Endothelial cell of umbilical vein (primary cell): ENCODE data around the gene PGBD5. TPM values are rescaled to one million over a fixed set of nuclear protein-coding genes. Genes with fewer than 3 reads are reported as not detected.

Source experiments
- BruUV-seq: library from RNA; stranded (reverse); fragments of 400-500 nt; replicated peaks from 2 replicates; lab custom pipeline; 2021; lab: Mats Ljungman, UMichigan
- CTCF ChIA-PET: fragments of 300-600, 350-600 bp; sonication (Branson Sonifier 250); formaldehyde crosslinking; loops from one replicate; lab custom pipeline; 2021; ENCODE audit warnings: antibody characterized with exemption, inconsistent platforms; lab: Charles Lee
- POLR2A ChIA-PET: fragments of 300-600, 350-600 bp; sonication (Branson Sonifier 250); formaldehyde crosslinking; loops from one replicate; lab custom pipeline; 2021; ENCODE audit warnings: antibody characterized with exemption, inconsistent platforms; lab: Charles Lee
- DNase-seq: peaks from one replicate; pipeline ENCODE4 v3.0.0-alpha.2; 2011; ENCODE audit warnings: low read depth, low spot score
- FAIRE-seq: peaks from 2 replicates; lab custom pipeline; 2011; peaks lifted over from hg19 to GRCh38; lab: Jason Lieb, UNC
- H2AFZ ChIP-seq: 2 replicates; pipeline ENCODE4 v1.6.0; 2012; ENCODE audit warnings: low read depth, low read length, control low read depth, inconsistent platforms
- H3K27ac ChIP-seq: 2 replicates; pipeline ENCODE4 v1.5.1; 2011; ENCODE audit warnings: low read depth, mild to moderate bottlenecking, control low read depth, low read length, moderate library complexity; ENCODE audit not compliant: insufficient read depth
- H3K27me3 ChIP-seq, 2 experiments: 2 replicates each; pipeline versions ENCODE4 v1.6.0 to v1.6.1; 2011; ENCODE audit warnings: low read length in 2 of 2, mixed read lengths in 1 of 2; ENCODE audit not compliant: control insufficient read depth in 2 of 2, insufficient read depth in 2 of 2
- H3K36me3 ChIP-seq, 2 experiments: 2 replicates in 1 of 2; 3 replicates in 1 of 2; pipeline ENCODE4 v1.5.1; 2011; ENCODE audit warnings: low read length in 2 of 2, mild to moderate bottlenecking in 1 of 2, moderate library complexity in 1 of 2; ENCODE audit not compliant: control insufficient read depth in 2 of 2, insufficient read depth in 2 of 2; ENCODE audit errors: extremely low read depth in 1 of 2
- H3K4me1 ChIP-seq: 3 replicates; pipeline ENCODE4 v1.5.1; 2011; ENCODE audit warnings: mild to moderate bottlenecking, low read length; ENCODE audit not compliant: control insufficient read depth, insufficient read depth; ENCODE audit errors: extremely low read depth
- H3K4me2 ChIP-seq: 2 replicates; pipeline ENCODE4 v1.6.1; 2011; ENCODE audit warnings: low read length, control low read depth, mixed read lengths; ENCODE audit not compliant: insufficient read depth
- H3K4me3 ChIP-seq, 3 experiments: fragments of 200-600 bp in 1 of 3; sonication (generic), shearing (Covaris generic) in 1 of 3; replicated peaks in 1 of 3; 2 replicates each; pipeline ENCODE4 v1.5.1; 2011 to 2016; ENCODE audit warnings: control low read depth in 3 of 3, low read length in 3 of 3, mild to moderate bottlenecking in 2 of 3, inconsistent platforms in 1 of 3, low read depth in 1 of 3, moderate library complexity in 1 of 3; ENCODE audit not compliant: insufficient read depth in 1 of 3
- H3K79me2 ChIP-seq: 2 replicates; pipeline ENCODE4 v1.6.0; 2012; ENCODE audit warnings: low read length, inconsistent platforms; ENCODE audit not compliant: control insufficient read depth, insufficient read depth
- H3K9ac ChIP-seq: replicated peaks from 2 replicates; pipeline ENCODE3; 2011; ENCODE audit warnings: low read length, control low read depth; ENCODE audit not compliant: insufficient read depth; ENCODE audit errors: extremely low read depth
- H3K9me1 ChIP-seq: replicated peaks from 3 replicates; pipeline ENCODE4 v1.6.0; 2011; ENCODE audit warnings: mild to moderate bottlenecking, low read length; ENCODE audit not compliant: control insufficient read depth, insufficient read depth; ENCODE audit errors: extremely low read depth
- H3K9me3 ChIP-seq: replicated peaks from 2 replicates; pipeline ENCODE4 v1.5.1; 2012; ENCODE audit warnings: low read length, inconsistent platforms; ENCODE audit not compliant: control insufficient read depth, insufficient read depth
- H4K20me1 ChIP-seq: replicated peaks from 2 replicates; pipeline ENCODE3; 2011; ENCODE audit warnings: mild to moderate bottlenecking, low read length; ENCODE audit not compliant: control insufficient read depth, insufficient read depth; ENCODE audit errors: extremely low read depth
- EZH2 ChIP-seq: IDR thresholded peaks from 2 replicates; pipeline ENCODE4 v1.6.1; 2012; ENCODE audit warnings: borderline replicate concordance, low read depth, mild to moderate bottlenecking, moderate library complexity, low read length, inconsistent platforms; ENCODE audit not compliant: severe bottlenecking
- FOS ChIP-seq: IDR thresholded peaks from 2 replicates; pipeline ENCODE4 v1.6.1; 2011; ENCODE audit warnings: mild to moderate bottlenecking, low read length, moderate library complexity, borderline replicate concordance; ENCODE audit not compliant: insufficient read depth
- GATA2 ChIP-seq: IDR thresholded peaks from 2 replicates; pipeline ENCODE4 v1.7.0; 2011; ENCODE audit warnings: low read depth, mild to moderate bottlenecking, moderate library complexity, mixed read lengths, low read length; ENCODE audit not compliant: insufficient read length, insufficient read depth
- JUN ChIP-seq: IDR thresholded peaks from 2 replicates; pipeline ENCODE4 v1.6.1; 2011; ENCODE audit warnings: borderline replicate concordance, low read depth; ENCODE audit not compliant: insufficient read length, insufficient read depth
- MYC ChIP-seq: IDR thresholded peaks from one replicate; pipeline ENCODE4 v1.6.1; 2011; ENCODE audit warnings: mild to moderate bottlenecking, low read depth, low read length
- POLR2A ChIP-seq: IDR thresholded peaks from 2 replicates; pipeline ENCODE4 v1.6.1; 2012; ENCODE audit warnings: low read depth, mild to moderate bottlenecking, control low read depth, low read length
- POLR2AphosphoS5 ChIP-seq: IDR thresholded peaks from 2 replicates; pipeline ENCODE4 v1.6.1; 2012; ENCODE audit warnings: low read depth, mild to moderate bottlenecking, control low read depth, low read length, moderate library complexity; ENCODE audit not compliant: insufficient read depth
- dilution Hi-C: fragments of 300-500 bp; cut with MboI; formaldehyde crosslinking; loops from one replicate; pipeline ENCODE4 v1.15.0; 2019; ENCODE audit warnings: low sequenced_read_pairs; ENCODE audit not compliant: extremely low pct_ligation_motif_present
- intact Hi-C: fragments of 100-400 bp; cut with micrococcal nuclease; formaldehyde crosslinking; loops from one replicate; pipeline ENCODE4 v1.10.0; 2022
- polyA plus RNA-seq, 4 experiments: library from polyadenylated mRNA; depleted of rRNA in 3 of 4; stranded (reverse) in 3 of 4; unstranded in 1 of 4; fragments of >200 nt; gene quantifications; 2 replicates each; pipeline versions ENCODE4 v1.2.1 to v1.2.3, GENCODE V29; 2011 to 2012; ENCODE audit warnings: missing spikeins in 1 of 4
- total RNA-seq: library from RNA; stranded (reverse); gene quantifications from 2 replicates; pipeline ENCODE4 v1.2.3, GENCODE V29; 2021
- TF ChIP-seq, protein P1 (sequence below), 2 donors: IDR thresholded peaks; 1 replicate in 1 of 2; 2 replicates in 1 of 2; pipeline ENCODE4 v1.5.1; 2011; ENCODE audit warnings: low read length in 2 of 2, mild to moderate bottlenecking in 2 of 2, moderate library complexity in 2 of 2, control low read depth in 1 of 2, inconsistent platforms in 1 of 2, low read depth in 1 of 2; ENCODE audit not compliant: insufficient read depth in 1 of 2; ENCODE audit errors: extremely low read depth in 1 of 2
- TF ChIP-seq, protein P2 (sequence below): IDR thresholded peaks from 2 replicates; pipeline ENCODE4 v1.6.1; 2011; ENCODE audit not compliant: insufficient read depth, insufficient read length

Gene PGBD5
- total and polyA plus RNA-seq, 2 donors (not counting 3 experiments of a cell fraction or from before 2014, with no cell fraction given): 0.03 TPM; not detected in 1

DNA sequence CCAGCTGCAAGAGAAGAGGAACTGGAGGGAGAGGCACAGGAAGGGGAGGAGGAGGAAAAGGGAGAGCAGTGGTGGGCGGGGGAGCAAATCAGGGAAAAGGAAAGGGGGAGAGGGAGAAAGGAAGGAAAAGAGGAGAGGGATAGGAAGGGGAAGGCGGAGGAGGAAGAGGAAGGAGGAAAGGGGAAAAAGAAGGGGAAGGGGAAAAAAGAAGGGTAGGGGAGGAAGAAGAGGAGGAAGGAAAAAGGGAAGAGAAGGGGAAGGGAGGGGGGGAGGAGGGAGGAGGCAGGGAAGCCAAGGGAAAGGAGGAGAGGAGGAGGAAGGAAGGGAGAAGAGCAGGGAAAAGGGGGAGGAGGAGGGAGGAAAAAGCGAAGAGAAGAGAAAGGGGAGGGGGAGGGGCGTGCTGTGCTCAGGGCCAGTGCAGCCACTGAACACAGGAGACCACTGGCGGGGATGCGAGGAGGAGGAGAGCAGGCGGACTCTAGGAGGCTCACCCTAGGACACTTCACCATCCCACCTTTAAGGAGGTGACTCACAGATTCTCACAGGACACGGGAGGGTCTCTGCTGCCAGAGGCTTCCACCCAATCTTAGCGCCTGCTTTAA lies 33.1 kb downstream of the PGBD5 start:
- no TSS peak for BruUV-seq
- H3K79me2 ChIP-seq: no peaks in the 10 kb centered on the region
- TF ChIP-seq GATA2 (no peak), JUN (no peak), FOS (no peak), MYC (no peak), POLR2AphosphoS5 (no peak), POLR2A (no peak), EZH2 (no peak)
- TF ChIP-seq, protein P1, sequence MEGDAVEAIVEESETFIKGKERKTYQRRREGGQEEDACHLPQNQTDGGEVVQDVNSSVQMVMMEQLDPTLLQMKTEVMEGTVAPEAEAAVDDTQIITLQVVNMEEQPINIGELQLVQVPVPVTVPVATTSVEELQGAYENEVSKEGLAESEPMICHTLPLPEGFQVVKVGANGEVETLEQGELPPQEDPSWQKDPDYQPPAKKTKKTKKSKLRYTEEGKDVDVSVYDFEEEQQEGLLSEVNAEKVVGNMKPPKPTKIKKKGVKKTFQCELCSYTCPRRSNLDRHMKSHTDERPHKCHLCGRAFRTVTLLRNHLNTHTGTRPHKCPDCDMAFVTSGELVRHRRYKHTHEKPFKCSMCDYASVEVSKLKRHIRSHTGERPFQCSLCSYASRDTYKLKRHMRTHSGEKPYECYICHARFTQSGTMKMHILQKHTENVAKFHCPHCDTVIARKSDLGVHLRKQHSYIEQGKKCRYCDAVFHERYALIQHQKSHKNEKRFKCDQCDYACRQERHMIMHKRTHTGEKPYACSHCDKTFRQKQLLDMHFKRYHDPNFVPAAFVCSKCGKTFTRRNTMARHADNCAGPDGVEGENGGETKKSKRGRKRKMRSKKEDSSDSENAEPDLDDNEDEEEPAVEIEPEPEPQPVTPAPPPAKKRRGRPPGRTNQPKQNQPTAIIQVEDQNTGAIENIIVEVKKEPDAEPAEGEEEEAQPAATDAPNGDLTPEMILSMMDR (IDR thresholded peaks at IDR 0.05; ENCODE audit: extremely low read depth in 1 of 2, insufficient read depth in 1 of 2, low read depth in 1 of 2, low read length in 2 of 2): no peak
- TF ChIP-seq, protein P2, sequence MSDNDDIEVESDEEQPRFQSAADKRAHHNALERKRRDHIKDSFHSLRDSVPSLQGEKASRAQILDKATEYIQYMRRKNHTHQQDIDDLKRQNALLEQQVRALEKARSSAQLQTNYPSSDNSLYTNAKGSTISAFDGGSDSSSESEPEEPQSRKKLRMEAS: no peak
- CTCF ChIA-PET: no interaction called here
- DNase-seq: no peak
- intact Hi-C loops: no loop called here
- H3K9me1 ChIP-seq: no peaks in the 10 kb centered on the region
- no peaks in the 10 kb centered on the region for H3K27me3 ChIP-seq
- H3K27ac ChIP-seq: no peak overlapping the region
- H3K9ac ChIP-seq: no peak overlapping the region
- no peaks in the 10 kb centered on the region for H4K20me1 ChIP-seq
- H3K36me3 ChIP-seq: no peaks in the 10 kb centered on the region
- H3K4me2 ChIP-seq: no peak overlapping the region
- no peaks in the 10 kb centered on the region for H3K4me1 ChIP-seq
- no peak overlapping the region for H2AFZ ChIP-seq
- dilution Hi-C loops: no loop called here
- FAIRE-seq: no peak
- no peaks in the 10 kb centered on the region for H3K9me3 ChIP-seq
- H3K4me3 ChIP-seq: no peak overlapping the region
- POLR2A ChIA-PET: no interaction called here
